ENCODE data around the gene TRAPPC13. TPM values are rescaled to one million over a fixed set of nuclear protein-coding genes. Genes with fewer than 3 reads are reported as not detected.

TRAPPC13 gene
- polyA plus RNA-seq, 1 experiment = 9.8 TPM

- Histone ChIP-seq H3K4me3 (ENCODE audit: low read depth, low read length) (no peak overlapping the region), H3K36me3 (ENCODE audit: control insufficient read depth, insufficient read depth, low read length) (no peaks in the 10 kb centered on the region), H3K27me3 (ENCODE audit: control insufficient read depth, insufficient read depth, low read length) (no peaks in the 10 kb centered on the region)
- POLR2A ChIA-PET = no interaction called here
- CTCF ChIA-PET = no interaction called here
- no peak for TF ChIP-seq CTCF (IDR thresholded peaks at IDR 0.05; ENCODE audit: insufficient read depth, low read depth, low read length)
- DNase-seq (ENCODE audit: low read depth) = no peak
Observed at GRCh38 chr5:65696892-65697291, 72.1 kb downstream of the TRAPPC13 start.

GRCh38 chr5:65699338-65699737 is 74.5 kb downstream of the TRAPPC13 start:
- DNase-seq (ENCODE audit: low read depth) = no peak
- Histone ChIP-seq H3K27me3 (ENCODE audit: control insufficient read depth, insufficient read depth, low read length) (no peaks in the 10 kb centered on the region), H3K36me3 (ENCODE audit: control insufficient read depth, insufficient read depth, low read length) (no peaks in the 10 kb centered on the region), H3K4me3 (ENCODE audit: low read depth, low read length) (no peak overlapping the region)
- POLR2A ChIA-PET = no interaction called here
- CTCF ChIA-PET = no interaction called here
- no peak for TF ChIP-seq CTCF (IDR thresholded peaks at IDR 0.05; ENCODE audit: insufficient read depth, low read depth, low read length)

GRCh38 chr5:65702036-65702435 is 77.2 kb downstream of the TRAPPC13 start:
- Histone ChIP-seq H3K27me3 (ENCODE audit: control insufficient read depth, insufficient read depth, low read length) (no peaks in the 10 kb centered on the region), H3K36me3 (ENCODE audit: control insufficient read depth, insufficient read depth, low read length) (no peaks in the 10 kb centered on the region), H3K4me3 (ENCODE audit: low read depth, low read length) (no peak overlapping the region)
- CTCF ChIA-PET = no interaction called here
- POLR2A ChIA-PET = no interaction called here
- no peak for TF ChIP-seq CTCF (IDR thresholded peaks at IDR 0.05; ENCODE audit: insufficient read depth, low read depth, low read length)
- no peak for DNase-seq (ENCODE audit: low read depth)

GRCh38 chr5:65704621-65705239 is 79.9 kb downstream of the TRAPPC13 start:
- POLR2A ChIA-PET = no interaction called here
- Histone ChIP-seq H3K4me3 (ENCODE audit: low read depth, low read length) (no peak overlapping the region), H3K27me3 (ENCODE audit: control insufficient read depth, insufficient read depth, low read length) (no peaks in the 10 kb centered on the region), H3K36me3 (ENCODE audit: control insufficient read depth, insufficient read depth, low read length) (no peaks in the 10 kb centered on the region)
- no peak for TF ChIP-seq CTCF (IDR thresholded peaks at IDR 0.05; ENCODE audit: insufficient read depth, low read depth, low read length)
- CTCF ChIA-PET = interaction anchor here (0.5 kb wide), 1 partner anchor 243 kb away, joined by 3 read pairs; no protein-coding TSS in a partner anchor
- DNase-seq (ENCODE audit: low read depth) = no peak

GRCh38 chr5:65707663-65708062 is 82.8 kb downstream of the TRAPPC13 start:
- no peaks in the 10 kb centered on the region for H3K27me3 ChIP-seq (ENCODE audit: control insufficient read depth, insufficient read depth, low read length)
- no peak overlapping the region for H3K4me3 ChIP-seq (ENCODE audit: low read depth, low read length)
- H3K36me3 ChIP-seq (ENCODE audit: control insufficient read depth, insufficient read depth, low read length) = peaks cover 3% of the 10 kb centered on the region; the same call in 1 of the 2 replicates
- CTCF ChIA-PET = no interaction called here
- TF ChIP-seq CTCF (IDR thresholded peaks at IDR 0.05; ENCODE audit: insufficient read depth, low read depth, low read length) = no peak
- POLR2A ChIA-PET = no interaction called here
- DNase-seq (ENCODE audit: low read depth) = no peak
